ENCODE measurements around the gene IGFN1. TPM values are rescaled to one million over a fixed set of nuclear protein-coding genes. Genes with fewer than 3 reads are reported as not detected.

The IGFN1 gene
- total and polyA plus RNA-seq, 9 of the 15 experiments (the other 6 are each of a cell fraction or from before 2014, with no cell fraction given), result 0.04 TPM; not detected in 8

GRCh38 chr1:201276891-201277290, 86.3 kb downstream of the IGFN1 start:
- Histone ChIP-seq H3K36me3 (ENCODE audit: control insufficient read depth, insufficient read depth, low read length) (no peaks in the 10 kb centered on the region), H2AFZ (ENCODE audit: low read depth, low read length) (no peak overlapping the region), H3K27me3 (ENCODE audit: control insufficient read depth in 2 of 2, insufficient read depth in 2 of 2, low read length in 2 of 2) (peaks cover 54 to 85% of the 10 kb centered on the region in 2 experiments), H3K9ac (ENCODE audit: insufficient read depth in 1 of 2, low read depth in 2 of 2, low read length in 2 of 2) (peak overlapping the region in 1 of 2 experiments; percentile 13; a peak in 1 of 4 replicates), H3K9me3 (replicated peaks; ENCODE audit: control insufficient read depth, insufficient read depth, low read depth, low read length) (no peaks in the 10 kb centered on the region), H3K79me2 (ENCODE audit: control insufficient read depth, insufficient read depth, low read length) (no peaks in the 10 kb centered on the region), H3K9me1 (ENCODE audit: control insufficient read depth, insufficient read depth, low read length) (no peaks in the 10 kb centered on the region), H3K4me2 (ENCODE audit: insufficient read depth, low read length) (no peak overlapping the region), H4K20me1 (replicated peaks; ENCODE audit: control insufficient read depth, insufficient read depth, low read length) (peaks cover under 1% of the 10 kb centered on the region), H3K4me3 (no peak overlapping the region), H3K4me1 (replicated peaks in 1 of 2; ENCODE audit: control insufficient read depth in 2 of 2, insufficient read depth in 2 of 2, low read length in 2 of 2) (peaks cover 0 to 4% of the 10 kb centered on the region in 2 experiments; a peak in 1 of 5 replicates), H3K27ac (ENCODE audit: extremely low read depth, low read depth, low read length) (no peak overlapping the region)
- no TSS peak for BruUV-seq (replicated peaks)
- TF ChIP-seq SAFB2 (IDR thresholded peaks at IDR 0.05; ENCODE audit: borderline replicate concordance, low read depth, low read length, severe bottlenecking) (no peak), SMARCB1 (IDR thresholded peaks at IDR 0.05; ENCODE audit: insufficient read length, low read depth) (no peak), SRSF3 (IDR thresholded peaks at IDR 0.05; ENCODE audit: insufficient read depth, low read length) (no peak), ZFX (CRISPR knock-in tag; IDR thresholded peaks at IDR 0.05) (no peak), RUNX1 (IDR thresholded peaks at IDR 0.05; ENCODE audit: low read depth) (no peak), ZNF644 (tag; IDR thresholded peaks at IDR 0.05; ENCODE audit: low read depth) (no peak), ARID1B (IDR thresholded peaks at IDR 0.05) (no peak), POLR2B (IDR thresholded peaks at IDR 0.05; ENCODE audit: low read depth, partially characterized antibody) (no peak), CBFB (CRISPR knock-in tag; IDR thresholded peaks at IDR 0.05) (no peak), ELF2 (CRISPR knock-in tag; IDR thresholded peaks at IDR 0.05) (no peak), PHF21A (IDR thresholded peaks at IDR 0.05; ENCODE audit: borderline replicate concordance, low read depth) (no peak), U2AF2 (optimal IDR thresholded peaks at IDR 0.05; ENCODE audit: low read depth, low read length) (no peak)
- ATAC-seq (no peak; the same call in 1 of the 3 replicates), DNase-seq (ENCODE audit: extremely low read depth in 1 of 4, low spot score in 3 of 4) (no peak), FAIRE-seq (no peak)
- in situ Hi-C loops (cut with MboI), result no loop called here
- 0% methylated on average over 6 of the region's 6 CpGs for WGBS (ENCODE audit: insufficient coverage, low coverage, missing lambda C conversion rate)
- intact Hi-C loops (cut with micrococcal nuclease), result no loop called here
- ChIA-PET POLR2A (interaction anchor here (0.7 to 1.0 kb wide), 2 partner anchors 9 to 90 kb away, joined by 3 read pairs; no protein-coding TSS in a partner anchor), CTCF (ENCODE audit: low intra/inter-chr PET ratio) (no interaction called here)

Data from K562 (cell line).